ENCODE data around the gene ALDH4A1. TPM values are rescaled to one million over a fixed set of nuclear protein-coding genes. Genes with fewer than 3 reads are reported as not detected.
A peak's percentile ranks its signal among the peaks of the same experiment; 100 is the strongest.

ALDH4A1 gene
- total and polyA plus RNA-seq, 12 donors: 12.7 to 60.8 (median 36.6) TPM

- intact Hi-C loops (cut with DNase I): loop anchor here in 4 of 10 donors (5.0 to 10.0 kb wide), 3 partner anchors 33 to 46 kb away; partner anchors contain the start of gene ALDH4A1 (in 2 of the 4)
- Histone ChIP-seq H3K4me3 (peak overlapping the region; percentile 7 to 53 (median 40)), H3K4me1 (peaks cover 21 to 100% (median 70%) of the 10 kb centered on the region in 9 donors), H3K36me3 (peaks cover 0 to 6% (median 0%) of the 10 kb centered on the region in 9 donors), H3K27me3 (peaks cover 0 to 12% (median 0%) of the 10 kb centered on the region in 7 donors), H3K9me3 (no peaks in the 10 kb centered on the region), H3K27ac (peak overlapping the region; percentile 66 to 94 (median 90))
- no peak for TF ChIP-seq CTCF (IDR thresholded peaks at IDR 0.05)
- DNase-seq: peak; percentile 64 to 79
- ATAC-seq: peak; percentile 62 to 84 (median 78)
- 30 to 55% methylated on average over 19 of the region's 19 CpGs for whole genome bisulfite sequencing, 2 donors
Measured at GRCh38 chr1:18950401-18951026, 48.2 kb upstream of the ALDH4A1 start.

GRCh38 chr1:18949686-18950400, 47.5 kb upstream of the ALDH4A1 start:
- ATAC-seq: peak; percentile 25 to 67 (median 48)
- peak overlapping the region; percentile 66 to 94 (median 90) for H3K27ac ChIP-seq
- 20 to 24% methylated on average over 22 of the region's 22 CpGs for WGBS, 2 donors
- H3K9me3 ChIP-seq: no peaks in the 10 kb centered on the region
- peak overlapping the region; percentile 7 to 53 (median 40) for H3K4me3 ChIP-seq
- peaks cover 27 to 100% (median 70%) of the 10 kb centered on the region in 9 donors for H3K4me1 ChIP-seq
- H3K36me3 ChIP-seq: peaks cover 0 to 6% (median 0%) of the 10 kb centered on the region in 9 donors
- intact Hi-C loops (cut with DNase I): loop anchor here in 4 of 10 donors (5.0 to 10.0 kb wide), 3 partner anchors 33 to 45 kb away; partner anchors contain the start of gene ALDH4A1 (in 2 of the 4)
- peak in 1 of 2 donors; percentile 64 for DNase-seq
- peak in 3 of 9 donors; percentile 18 to 40 (median 27) for TF ChIP-seq CTCF (IDR thresholded peaks at IDR 0.05)
- H3K27me3 ChIP-seq: peaks cover 0 to 5% (median 0%) of the 10 kb centered on the region in 7 donors

- H3K4me3 ChIP-seq: peak overlapping the region in 6 of 10 donors; percentile 40 to 53 (median 49)
- intact Hi-C loops (cut with DNase I): no loop called here
- 43 to 50% methylated on average over 23 of the region's 23 CpGs for WGBS, 2 donors
- ATAC-seq (peak; percentile 5 to 50 (median 19)), DNase-seq (peak in 1 of 2 donors; percentile 55)
- peak overlapping the region; percentile 66 to 94 (median 90) for H3K27ac ChIP-seq
- no peak for TF ChIP-seq CTCF (IDR thresholded peaks at IDR 0.05)
- H3K4me1 ChIP-seq: peaks cover 30 to 100% (median 70%) of the 10 kb centered on the region in 9 donors
- no peaks in the 10 kb centered on the region for H3K27me3 ChIP-seq
- peaks cover 0 to 6% (median 0%) of the 10 kb centered on the region in 9 donors for H3K36me3 ChIP-seq
- H3K9me3 ChIP-seq: no peaks in the 10 kb centered on the region
Measured at GRCh38 chr1:18948913-18949685, 46.7 kb upstream of the ALDH4A1 start.
